ENCODE results near the gene AP4B1. TPM values are rescaled to one million over a fixed set of nuclear protein-coding genes. Genes with fewer than 3 reads are reported as not detected.

The AP4B1 gene
- total RNA-seq, 6 experiments from 2014 or later: 6.0 to 9.0 (median 7.0) TPM

DNA sequence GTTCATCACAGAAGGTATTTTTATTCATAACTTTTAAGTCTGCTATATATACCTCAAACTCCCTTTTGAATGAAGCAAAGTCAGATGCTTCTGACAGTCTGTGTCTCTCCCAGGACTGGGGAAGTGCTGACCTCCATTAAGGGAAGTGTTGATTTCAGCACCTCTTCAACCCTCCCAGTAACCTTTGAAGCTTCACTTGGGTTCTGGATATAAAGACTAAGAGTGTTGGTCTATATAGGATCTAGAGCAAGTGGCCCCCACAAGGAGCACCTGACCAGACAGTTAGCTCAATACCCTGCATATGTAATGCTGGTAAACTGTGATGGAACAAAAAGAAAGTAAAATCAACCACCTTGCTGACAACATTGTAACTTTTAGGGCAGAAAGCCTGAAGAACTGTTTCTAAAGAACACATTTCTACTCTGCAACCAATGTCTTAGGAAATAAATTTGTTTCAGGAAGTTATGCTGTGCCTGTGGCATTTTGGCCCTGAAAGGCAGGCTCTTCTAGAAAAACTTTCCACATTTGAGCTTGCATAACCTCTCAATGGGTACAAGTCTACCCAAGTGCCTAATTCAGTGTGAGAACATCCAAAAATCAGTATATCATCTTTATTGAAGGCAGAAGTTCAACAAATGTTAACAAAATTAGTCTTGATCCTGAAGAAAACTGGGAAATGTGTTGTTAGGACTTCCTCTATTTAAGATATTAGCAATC, 32.2 kb downstream of the AP4B1 start:
- H3K4me1 ChIP-seq: no peaks in the 10 kb centered on the region
- H3K36me3 ChIP-seq: no peaks in the 10 kb centered on the region
- TF ChIP-seq, protein P1, sequence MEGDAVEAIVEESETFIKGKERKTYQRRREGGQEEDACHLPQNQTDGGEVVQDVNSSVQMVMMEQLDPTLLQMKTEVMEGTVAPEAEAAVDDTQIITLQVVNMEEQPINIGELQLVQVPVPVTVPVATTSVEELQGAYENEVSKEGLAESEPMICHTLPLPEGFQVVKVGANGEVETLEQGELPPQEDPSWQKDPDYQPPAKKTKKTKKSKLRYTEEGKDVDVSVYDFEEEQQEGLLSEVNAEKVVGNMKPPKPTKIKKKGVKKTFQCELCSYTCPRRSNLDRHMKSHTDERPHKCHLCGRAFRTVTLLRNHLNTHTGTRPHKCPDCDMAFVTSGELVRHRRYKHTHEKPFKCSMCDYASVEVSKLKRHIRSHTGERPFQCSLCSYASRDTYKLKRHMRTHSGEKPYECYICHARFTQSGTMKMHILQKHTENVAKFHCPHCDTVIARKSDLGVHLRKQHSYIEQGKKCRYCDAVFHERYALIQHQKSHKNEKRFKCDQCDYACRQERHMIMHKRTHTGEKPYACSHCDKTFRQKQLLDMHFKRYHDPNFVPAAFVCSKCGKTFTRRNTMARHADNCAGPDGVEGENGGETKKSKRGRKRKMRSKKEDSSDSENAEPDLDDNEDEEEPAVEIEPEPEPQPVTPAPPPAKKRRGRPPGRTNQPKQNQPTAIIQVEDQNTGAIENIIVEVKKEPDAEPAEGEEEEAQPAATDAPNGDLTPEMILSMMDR (IDR thresholded peaks at IDR 0.05): no peak
- ATAC-seq (peak; percentile 37 to 57 (median 49)), DNase-seq (no peak)
- H3K27ac ChIP-seq: peak overlapping the region in 2 of 3 donors; percentile 27 to 33
- H3K4me3 ChIP-seq: no peak overlapping the region
- H3K9me3 ChIP-seq: no peaks in the 10 kb centered on the region
- H3K27me3 ChIP-seq: no peaks in the 10 kb centered on the region
- intact Hi-C loops (cut with DNase I): no loop called here

DNA sequence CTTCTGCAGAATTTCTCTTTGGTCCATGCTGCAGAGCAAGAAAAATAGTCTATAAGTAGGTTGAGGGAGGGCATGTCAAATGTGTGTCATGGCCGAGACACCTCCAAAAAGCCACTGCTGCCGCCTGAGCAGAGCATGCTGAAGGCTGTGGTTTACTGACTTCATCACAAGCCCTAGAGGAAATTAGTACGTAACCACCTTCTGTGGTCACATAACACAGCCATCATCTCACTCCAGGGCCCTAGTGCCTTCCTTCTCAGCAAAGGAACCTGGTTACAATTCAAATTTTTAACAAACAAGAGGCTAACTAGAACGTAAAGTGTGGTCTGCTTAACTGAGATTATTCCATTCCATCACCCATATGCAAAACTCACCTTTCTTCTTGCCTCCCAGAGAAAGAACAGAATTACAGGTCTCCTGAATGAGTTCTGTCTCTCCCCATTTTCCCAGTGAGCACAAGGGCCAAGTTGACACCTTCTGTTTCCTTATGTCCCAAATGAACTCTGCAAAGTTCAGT, 32.9 kb downstream of the AP4B1 start, which contains the start of gene PTPN22:
Gene PTPN22 (minus strand): TSS at position 116 of the 517 bp plus-strand sequence.
- intact Hi-C loops (cut with DNase I): no loop called here
- Histone ChIP-seq H3K27me3 (no peaks in the 10 kb centered on the region), H3K4me3 (peak within 1 kb of the TSS in 1 of 3 donors; percentile 13), H3K4me1 (no peaks in the 10 kb centered on the region), H3K27ac (peak within 1 kb of the TSS in 2 of 3 donors; percentile 27 to 33), H3K36me3 (no peaks in the 10 kb centered on the region), H3K9me3 (no peaks in the 10 kb centered on the region)
- ATAC-seq: peak; percentile 72 to 86 (median 80)
- 51% methylated on average over 3 of the region's 4 CpGs for WGBS (ENCODE audit: insufficient coverage, low coverage, low lambda C conversion rate, missing lambda C conversion rate)
- peak in 2 of 3 donors; percentile 35 to 60 for DNase-seq
- TF ChIP-seq, protein P1 (IDR thresholded peaks at IDR 0.05): no peak
- TF ChIP-seq POLR2A (IDR thresholded peaks at IDR 0.05): peak; percentile 37

DNA sequence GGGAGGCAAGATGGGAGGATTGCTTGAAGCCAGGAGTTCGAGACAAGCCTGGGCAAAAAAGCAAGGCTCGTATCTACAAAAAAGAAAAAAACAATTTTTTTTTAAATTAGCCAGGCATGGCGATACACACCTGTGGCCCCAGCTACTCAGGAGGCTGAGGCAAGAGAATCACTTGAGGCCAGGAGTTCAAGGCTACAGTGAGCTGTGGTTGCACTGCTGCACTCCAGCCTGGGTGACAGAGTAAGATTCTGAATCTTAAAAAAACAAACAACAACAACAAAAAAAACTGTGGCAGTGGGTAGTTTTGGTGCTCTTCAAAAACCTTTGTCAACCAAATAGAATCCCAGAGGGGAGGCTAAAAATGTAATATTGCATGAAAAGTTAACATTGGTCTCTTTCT, 33.8 kb downstream of the AP4B1 start:
- no peak for TF ChIP-seq POLR2A (IDR thresholded peaks at IDR 0.05)
- TF ChIP-seq, protein P1 (IDR thresholded peaks at IDR 0.05): no peak
- H3K36me3 ChIP-seq: no peaks in the 10 kb centered on the region
- no peak for ATAC-seq
- 81% methylated on average over 3 of the region's 3 CpGs for WGBS (ENCODE audit: insufficient coverage, low coverage, low lambda C conversion rate, missing lambda C conversion rate)
- no peaks in the 10 kb centered on the region for H3K9me3 ChIP-seq
- H3K4me3 ChIP-seq: peak overlapping the region in 1 of 3 donors; percentile 13
- no peak overlapping the region for H3K27ac ChIP-seq
- H3K27me3 ChIP-seq: no peaks in the 10 kb centered on the region
- H3K4me1 ChIP-seq: no peaks in the 10 kb centered on the region
- DNase-seq: no peak
- intact Hi-C loops (cut with DNase I): no loop called here

DNA sequence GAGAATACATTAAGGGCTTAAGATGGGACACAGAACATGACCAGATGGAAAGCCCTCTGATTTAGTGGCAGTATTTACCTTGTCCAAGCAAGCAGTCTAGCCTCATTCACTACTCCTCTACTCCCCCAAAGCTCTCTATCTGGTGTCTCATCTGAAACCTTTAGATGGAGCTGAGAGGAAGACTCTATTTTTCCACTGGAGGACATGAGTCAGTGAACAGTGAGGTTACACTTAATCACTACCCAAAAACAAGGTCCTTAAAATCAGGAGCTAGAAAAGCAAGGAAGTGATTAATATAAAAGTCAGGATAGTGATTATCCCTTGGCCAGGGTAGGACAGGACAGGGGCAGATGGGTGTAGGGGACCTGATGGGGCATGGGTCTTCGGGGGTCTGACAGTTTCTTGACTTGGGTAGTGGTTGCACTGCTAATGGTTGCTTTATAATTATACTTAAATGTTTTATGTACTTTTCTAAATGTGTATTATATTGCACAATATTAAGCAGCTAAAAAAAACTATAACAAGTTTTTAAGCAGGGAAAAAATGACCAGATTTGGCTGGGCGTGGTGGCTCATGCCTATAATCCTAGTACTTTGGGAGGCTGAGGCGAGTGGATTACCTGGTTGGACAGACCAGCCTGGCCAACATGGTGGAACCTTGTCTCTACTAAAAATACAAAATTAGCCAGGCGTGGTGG, 36.1 kb downstream of the AP4B1 start:
- Histone ChIP-seq H3K27me3 (no peaks in the 10 kb centered on the region), H3K4me1 (no peaks in the 10 kb centered on the region), H3K4me3 (no peak overlapping the region), H3K9me3 (no peaks in the 10 kb centered on the region), H3K36me3 (no peaks in the 10 kb centered on the region), H3K27ac (no peak overlapping the region)
- ATAC-seq: no peak
- no peak for TF ChIP-seq POLR2A (IDR thresholded peaks at IDR 0.05)
- TF ChIP-seq, protein P1 (IDR thresholded peaks at IDR 0.05): no peak
- intact Hi-C loops (cut with DNase I): no loop called here
- DNase-seq: no peak
- 66% methylated on average over 4 of the region's 4 CpGs for WGBS (ENCODE audit: insufficient coverage, low coverage, low lambda C conversion rate, missing lambda C conversion rate)

Measured in right lobe of liver (tissue), 6 donors.